OCI-LY7 (cell line): ENCODE measurements around the gene P2RX5. TPM values are rescaled to one million over a fixed set of nuclear protein-coding genes. Genes with fewer than 3 reads are reported as not detected.

Experiments
- BruUV-seq: library from RNA; stranded (reverse); fragments of 400-500 nt; replicated peaks from 2 replicates; lab custom pipeline; 2021; lab: Mats Ljungman, UMichigan
- CTCF ChIA-PET: fragments of 300-600 bp; sonication (Branson Sonifier 250); formaldehyde crosslinking; loops from one replicate; lab custom pipeline; 2022; ENCODE audit warnings: antibody characterized with exemption; ENCODE audit not compliant: unreplicated experiment; lab: Charles Lee
- POLR2A ChIA-PET: fragments of 300-600 bp; sonication (Branson Sonifier 250); formaldehyde crosslinking; loops from one replicate; lab custom pipeline; 2022; ENCODE audit warnings: antibody characterized with exemption; lab: Charles Lee
- DNase-seq: peaks from one replicate; pipeline ENCODE4 v3.0.0-alpha.2; 2015; ENCODE audit warnings: low spot score
- H2AFZ ChIP-seq: fragments of 200-600 bp; sonication (generic), shearing (Covaris generic); 2 replicates; pipeline ENCODE4 v1.6.1; 2014; ENCODE audit warnings: mild to moderate bottlenecking, antibody characterized with exemption, low read length, moderate library complexity
- H3K27ac ChIP-seq: fragments of 200-600 bp; sonication (generic); 2 replicates; pipeline ENCODE4 v1.5.1; 2014; ENCODE audit warnings: mixed run types, low read depth, mild to moderate bottlenecking, moderate library complexity, low read length, inconsistent platforms; ENCODE audit not compliant: poor library complexity, severe bottlenecking
- H3K36me3 ChIP-seq: fragments of 200-600 bp; sonication (generic); 2 replicates; pipeline ENCODE4 v1.6.1; 2014; ENCODE audit warnings: mild to moderate bottlenecking, antibody characterized with exemption, low read length, moderate library complexity, mixed read lengths; ENCODE audit not compliant: insufficient read depth
- H3K4me1 ChIP-seq: fragments of 200-600 bp; sonication (generic); 2 replicates; pipeline ENCODE4 v1.5.1; 2014; ENCODE audit warnings: mild to moderate bottlenecking, low read length; ENCODE audit not compliant: insufficient read depth, poor library complexity, severe bottlenecking
- H3K4me2 ChIP-seq: fragments of 200-600 bp; sonication (generic); 2 replicates; pipeline ENCODE4 v1.6.1; 2014; ENCODE audit warnings: mild to moderate bottlenecking, low read length
- H3K4me3 ChIP-seq: fragments of 200-600 bp; sonication (generic); 2 replicates; pipeline ENCODE4 v1.5.1; 2014; ENCODE audit warnings: mild to moderate bottlenecking, low read depth, low read length; ENCODE audit not compliant: poor library complexity, severe bottlenecking
- H3K79me2 ChIP-seq: fragments of 200-600 bp; sonication (generic); 2 replicates; pipeline ENCODE4 v1.6.1; 2016; ENCODE audit warnings: low read depth, mild to moderate bottlenecking, low read length, moderate library complexity, mixed read lengths; ENCODE audit not compliant: insufficient read depth
- H3K9me2 ChIP-seq: fragments of 200-600 bp; sonication (generic); 2 replicates; pipeline ENCODE4 v1.6.1; 2016; ENCODE audit warnings: mild to moderate bottlenecking, low read length, mixed read lengths; ENCODE audit not compliant: insufficient read depth
- H3K9me3 ChIP-seq: fragments of 200-600 bp; sonication (generic); 2 replicates; pipeline ENCODE4 v1.6.1; 2014; ENCODE audit warnings: mild to moderate bottlenecking, mixed run types, low read length, mixed read lengths
- H4K20me1 ChIP-seq: fragments of 200-600 bp; sonication (generic); 2 replicates; pipeline ENCODE4 v1.6.1; 2014; ENCODE audit warnings: mild to moderate bottlenecking, antibody characterized with exemption, low read length, moderate library complexity, mixed read lengths; ENCODE audit not compliant: insufficient read depth
- EZH2phosphoT487 ChIP-seq: fragments of 200-600 bp; sonication (generic); IDR thresholded peaks from 2 replicates; pipeline ENCODE4 v1.6.1; 2018; ENCODE audit warnings: low read depth, borderline replicate concordance, mild to moderate bottlenecking, mixed run types, antibody characterized with exemption, low read length, moderate library complexity, mixed read lengths
- intact Hi-C: fragments of 100-400 bp; cut with micrococcal nuclease; formaldehyde crosslinking; loops from one replicate; pipeline ENCODE4 v1.10.0; 2022; ENCODE audit not compliant: unreplicated experiment
- total RNA-seq, 2 experiments: library from RNA; depleted of rRNA in 1 of 2; stranded (reverse); fragments of >200 nt in 1 of 2; shearing (Covaris generic) in 1 of 2; gene quantifications; 2 replicates each; pipeline ENCODE4 v1.2.3, GENCODE V29; 2014 to 2022
- TF ChIP-seq, protein P1 (sequence below): fragments of 200-600 bp; sonication (generic); conservative IDR thresholded peaks from 2 replicates; pipeline ENCODE4 v1.5.1; 2014; ENCODE audit warnings: mild to moderate bottlenecking, antibody characterized with exemption, low read length, moderate library complexity, mixed read lengths

Gene P2RX5
- total RNA-seq, 2 experiments from 2014 or later: 150 to 195 TPM

- no TSS peak for BruUV-seq
- Histone ChIP-seq H3K9me3 (no peaks in the 10 kb centered on the region), H3K79me2 (peaks cover 28% of the 10 kb centered on the region), H3K4me2 (0 out of 2 replicates have a peak overlapping the region, but pooled peaks have one; percentile 6), H3K9me2 (no peaks in the 10 kb centered on the region), H2AFZ (no peak overlapping the region), H3K36me3 (peaks cover 81% of the 10 kb centered on the region), H3K4me1 (peaks cover 72% of the 10 kb centered on the region), H3K27ac (peak overlapping the region; percentile 7), H4K20me1 (no peaks in the 10 kb centered on the region), H3K4me3 (no peak overlapping the region)
- POLR2A ChIA-PET: interaction anchor here (0.6 kb wide), 1 partner anchor 13 kb away, joined by 5 read pairs; no protein-coding TSS in a partner anchor
- no peak for DNase-seq
- CTCF ChIA-PET: no interaction called here
- intact Hi-C loops: no loop called here
- no peak for TF ChIP-seq EZH2phosphoT487
- TF ChIP-seq, protein P1, sequence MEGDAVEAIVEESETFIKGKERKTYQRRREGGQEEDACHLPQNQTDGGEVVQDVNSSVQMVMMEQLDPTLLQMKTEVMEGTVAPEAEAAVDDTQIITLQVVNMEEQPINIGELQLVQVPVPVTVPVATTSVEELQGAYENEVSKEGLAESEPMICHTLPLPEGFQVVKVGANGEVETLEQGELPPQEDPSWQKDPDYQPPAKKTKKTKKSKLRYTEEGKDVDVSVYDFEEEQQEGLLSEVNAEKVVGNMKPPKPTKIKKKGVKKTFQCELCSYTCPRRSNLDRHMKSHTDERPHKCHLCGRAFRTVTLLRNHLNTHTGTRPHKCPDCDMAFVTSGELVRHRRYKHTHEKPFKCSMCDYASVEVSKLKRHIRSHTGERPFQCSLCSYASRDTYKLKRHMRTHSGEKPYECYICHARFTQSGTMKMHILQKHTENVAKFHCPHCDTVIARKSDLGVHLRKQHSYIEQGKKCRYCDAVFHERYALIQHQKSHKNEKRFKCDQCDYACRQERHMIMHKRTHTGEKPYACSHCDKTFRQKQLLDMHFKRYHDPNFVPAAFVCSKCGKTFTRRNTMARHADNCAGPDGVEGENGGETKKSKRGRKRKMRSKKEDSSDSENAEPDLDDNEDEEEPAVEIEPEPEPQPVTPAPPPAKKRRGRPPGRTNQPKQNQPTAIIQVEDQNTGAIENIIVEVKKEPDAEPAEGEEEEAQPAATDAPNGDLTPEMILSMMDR: no peak
These were observed 19.3 kb upstream of the P2RX5 start for GRCh38 chr17:3715296-3715695.

DNA sequence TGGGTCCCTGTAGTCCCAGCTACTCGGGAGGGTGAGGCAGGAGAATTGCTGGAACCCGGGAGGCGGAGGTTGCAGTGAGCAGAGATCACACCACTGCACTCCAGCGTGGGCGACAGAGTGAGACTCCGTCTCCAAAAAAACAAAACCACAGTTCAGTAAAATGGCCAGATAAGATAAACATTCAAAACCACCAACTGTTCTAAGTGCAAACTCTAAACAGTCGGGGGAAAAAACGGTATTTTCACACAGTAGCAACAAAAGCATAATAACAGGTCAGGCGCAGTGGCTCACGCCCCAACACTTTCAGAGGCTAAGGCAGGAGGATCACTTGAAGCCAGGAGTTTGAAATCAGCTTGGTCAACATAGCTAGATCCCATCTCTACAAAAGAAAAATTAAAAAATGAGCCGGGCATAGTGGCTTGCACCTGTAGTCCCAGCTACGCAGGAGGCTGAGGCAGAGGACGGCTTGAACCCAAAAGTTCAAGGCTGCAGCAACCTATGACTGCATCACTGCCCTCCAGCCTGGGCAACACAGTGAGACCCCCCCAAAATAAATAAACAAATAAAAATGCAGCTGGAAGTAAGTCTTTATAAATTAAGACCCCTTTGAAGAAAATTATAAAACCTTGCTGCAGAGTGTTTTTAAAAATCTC lies 17.0 kb upstream of the P2RX5 start:
- ChIA-PET CTCF (no interaction called here), POLR2A (interaction anchor here (1.5 to 1.7 kb wide), 2 partner anchors 10 to 16 kb away, joined by 4 to 8 read pairs; partner anchors contain the start of genes HASPIN and P2RX5)
- DNase-seq: no peak
- Histone ChIP-seq H3K79me2 (peaks cover 5% of the 10 kb centered on the region; the same call in 1 of the 2 replicates), H3K27ac (peak overlapping the region; percentile 96), H4K20me1 (no peaks in the 10 kb centered on the region), H3K9me3 (no peaks in the 10 kb centered on the region), H3K36me3 (peaks cover 58% of the 10 kb centered on the region), H3K4me3 (no peak overlapping the region), H3K9me2 (no peaks in the 10 kb centered on the region), H3K4me1 (peaks cover 73% of the 10 kb centered on the region), H2AFZ (no peak overlapping the region), H3K4me2 (peak overlapping the region; percentile 77)
- intact Hi-C loops: no loop called here
- no TSS peak for BruUV-seq
- TF ChIP-seq EZH2phosphoT487: no peak
- TF ChIP-seq, protein P1: no peak
